ENCODE results near the gene CFAP119. TPM values are rescaled to one million over a fixed set of nuclear protein-coding genes. Genes with fewer than 3 reads are reported as not detected.

CFAP119 gene
- total RNA-seq, 1 donor from 2014 or later = 5.2 TPM

DNA sequence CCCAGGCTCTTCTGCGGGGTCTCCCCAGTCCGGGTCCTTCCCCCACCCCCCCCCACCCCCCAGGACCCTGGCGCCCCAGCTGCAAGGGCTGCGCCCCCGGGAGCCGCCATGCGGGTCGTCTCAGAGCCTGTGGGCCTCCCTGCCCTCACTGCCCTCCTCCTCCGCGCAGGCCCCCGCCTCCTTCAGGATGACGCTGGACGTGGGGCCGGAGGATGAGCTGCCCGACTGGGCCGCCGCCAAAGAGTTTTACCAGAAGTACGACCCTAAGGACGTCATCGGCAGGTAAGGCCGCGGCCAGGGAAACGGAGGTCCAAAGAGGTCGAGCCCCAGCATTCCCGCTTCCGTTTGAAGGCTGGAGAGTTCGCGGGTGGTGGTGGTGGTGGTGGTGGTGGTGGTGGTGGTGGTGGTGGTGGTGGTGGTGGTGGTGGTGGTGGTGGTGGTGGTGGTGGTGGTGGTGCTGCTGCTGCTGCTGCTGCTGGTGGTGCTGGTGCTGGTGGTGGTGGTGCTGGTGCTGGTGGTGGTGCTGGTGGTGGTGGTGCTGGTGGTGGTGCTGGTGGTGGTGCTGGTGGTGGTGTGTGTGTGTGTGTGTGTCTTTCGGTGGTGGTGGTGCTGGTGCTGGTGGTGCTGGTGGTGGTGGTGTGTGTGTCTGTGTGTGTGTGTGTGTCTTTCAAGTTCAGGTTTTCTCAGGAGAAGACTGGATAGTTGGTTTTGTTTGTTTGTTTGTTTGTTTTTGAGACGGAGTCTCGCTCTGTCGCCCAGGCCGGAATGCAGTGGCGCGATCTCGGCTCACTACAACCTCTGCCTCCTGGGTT, 13.0 kb downstream of the CFAP119 start:
- DNase-seq (ENCODE audit: low spot score) = peak; percentile 56
- H3K36me3 Mint-ChIP-seq (ENCODE audit: low read depth, unreplicated experiment) = peaks cover 24% of the 10 kb centered on the region
- no peaks in the 10 kb centered on the region for H3K9me3 Mint-ChIP-seq (ENCODE audit: unreplicated experiment)
- TF ChIP-seq, protein P1, sequence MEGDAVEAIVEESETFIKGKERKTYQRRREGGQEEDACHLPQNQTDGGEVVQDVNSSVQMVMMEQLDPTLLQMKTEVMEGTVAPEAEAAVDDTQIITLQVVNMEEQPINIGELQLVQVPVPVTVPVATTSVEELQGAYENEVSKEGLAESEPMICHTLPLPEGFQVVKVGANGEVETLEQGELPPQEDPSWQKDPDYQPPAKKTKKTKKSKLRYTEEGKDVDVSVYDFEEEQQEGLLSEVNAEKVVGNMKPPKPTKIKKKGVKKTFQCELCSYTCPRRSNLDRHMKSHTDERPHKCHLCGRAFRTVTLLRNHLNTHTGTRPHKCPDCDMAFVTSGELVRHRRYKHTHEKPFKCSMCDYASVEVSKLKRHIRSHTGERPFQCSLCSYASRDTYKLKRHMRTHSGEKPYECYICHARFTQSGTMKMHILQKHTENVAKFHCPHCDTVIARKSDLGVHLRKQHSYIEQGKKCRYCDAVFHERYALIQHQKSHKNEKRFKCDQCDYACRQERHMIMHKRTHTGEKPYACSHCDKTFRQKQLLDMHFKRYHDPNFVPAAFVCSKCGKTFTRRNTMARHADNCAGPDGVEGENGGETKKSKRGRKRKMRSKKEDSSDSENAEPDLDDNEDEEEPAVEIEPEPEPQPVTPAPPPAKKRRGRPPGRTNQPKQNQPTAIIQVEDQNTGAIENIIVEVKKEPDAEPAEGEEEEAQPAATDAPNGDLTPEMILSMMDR (IDR thresholded peaks at IDR 0.05; ENCODE audit: unreplicated experiment) = no peak
- H3K27me3 Mint-ChIP-seq (ENCODE audit: unreplicated experiment) = peaks cover 6% of the 10 kb centered on the region
- peak overlapping the region; percentile 98 for H3K4me3 Mint-ChIP-seq (ENCODE audit: unreplicated experiment)
- H3K4me1 Mint-ChIP-seq (ENCODE audit: unreplicated experiment) = peaks cover 12% of the 10 kb centered on the region
- H3K27ac Mint-ChIP-seq (ENCODE audit: unreplicated experiment) = peak overlapping the region; percentile 67

DNA sequence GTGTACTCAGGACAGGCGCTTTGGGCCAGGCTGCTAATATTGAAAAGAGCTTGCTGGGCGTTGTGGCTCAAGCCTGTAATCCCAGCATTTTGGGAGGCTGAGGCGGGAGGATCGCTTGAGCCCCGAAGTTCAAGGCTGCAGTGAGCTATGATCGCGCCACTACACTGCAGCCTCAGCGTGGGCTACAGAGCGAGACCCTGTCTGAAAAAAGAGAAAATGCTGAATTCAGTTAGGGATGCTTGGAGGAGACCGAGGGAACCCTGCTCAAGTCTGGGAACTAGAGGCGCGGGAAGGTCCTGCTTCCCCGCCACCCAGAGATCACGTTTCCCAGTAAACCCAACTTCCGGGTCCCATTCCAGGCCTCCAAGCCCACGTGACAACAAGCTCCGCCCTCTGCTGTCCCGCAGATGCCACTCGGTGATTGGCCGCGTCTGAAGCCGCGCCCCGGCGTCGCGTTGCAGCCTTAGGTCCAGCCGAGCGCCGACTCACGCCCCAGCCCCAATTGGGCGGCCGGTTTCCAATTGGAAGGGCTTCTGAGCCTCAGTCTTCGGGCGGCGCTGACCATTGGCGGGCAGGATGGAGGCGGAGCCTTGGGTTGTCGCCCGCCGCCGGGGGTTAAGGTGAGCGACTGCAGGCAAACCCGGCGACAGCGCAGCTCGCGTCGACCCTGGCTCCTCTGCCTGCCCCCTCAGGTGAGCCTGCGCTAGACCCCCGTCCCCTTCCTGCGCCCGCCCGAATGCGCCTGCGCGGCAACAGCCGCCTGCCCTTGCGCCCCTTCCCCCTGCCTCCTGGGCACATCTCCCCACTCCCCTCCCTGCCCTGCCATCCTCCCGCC, 13.8 kb downstream of the CFAP119 start, which contains the start of gene PHKG2:
Gene PHKG2 (plus strand): TSS at position 627 of the 835 bp plus-strand sequence. CDS start 396 bp downstream, outside the sequence.
- H3K4me1 Mint-ChIP-seq (ENCODE audit: unreplicated experiment) = peaks cover 12% of the 10 kb centered on the region
- peak within 1 kb of the TSS; percentile 98 for H3K4me3 Mint-ChIP-seq (ENCODE audit: unreplicated experiment)
- peaks cover 26% of the 10 kb centered on the region for H3K36me3 Mint-ChIP-seq (ENCODE audit: low read depth, unreplicated experiment)
- no peaks in the 10 kb centered on the region for H3K9me3 Mint-ChIP-seq (ENCODE audit: unreplicated experiment)
- TF ChIP-seq, protein P1 (IDR thresholded peaks at IDR 0.05; ENCODE audit: unreplicated experiment) = no peak
- peaks cover 6% of the 10 kb centered on the region for H3K27me3 Mint-ChIP-seq (ENCODE audit: unreplicated experiment)
- peak; percentile 98 for DNase-seq (ENCODE audit: low spot score)
- H3K27ac Mint-ChIP-seq (ENCODE audit: unreplicated experiment) = peak within 1 kb of the TSS; percentile 79

DNA sequence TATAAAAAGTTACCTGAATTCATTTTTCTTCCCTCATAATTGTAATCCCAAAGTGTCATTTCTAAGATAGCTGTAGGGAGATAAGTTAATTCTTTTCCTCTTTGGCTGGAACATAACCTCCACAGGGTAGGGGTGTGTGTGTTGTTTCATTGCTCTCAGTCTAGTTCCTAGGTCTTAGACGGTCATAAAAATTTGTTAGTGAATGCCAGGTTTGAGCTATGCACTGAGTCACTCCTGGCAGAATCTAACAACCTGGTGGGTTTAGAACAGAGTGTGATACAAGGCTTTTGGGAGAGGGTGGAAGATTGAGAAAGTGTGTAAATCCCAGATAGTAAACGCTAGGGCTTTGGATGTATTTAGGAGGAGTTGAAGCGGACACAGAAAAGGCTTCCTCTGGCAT, 14.5 kb downstream of the CFAP119 start:
- Mint-ChIP-seq H3K27ac (ENCODE audit: unreplicated experiment) (peak overlapping the region; percentile 79), H3K36me3 (ENCODE audit: low read depth, unreplicated experiment) (peaks cover 27% of the 10 kb centered on the region), H3K9me3 (ENCODE audit: unreplicated experiment) (no peaks in the 10 kb centered on the region), H3K4me1 (ENCODE audit: unreplicated experiment) (peaks cover 12% of the 10 kb centered on the region), H3K4me3 (ENCODE audit: unreplicated experiment) (peak overlapping the region; percentile 88), H3K27me3 (ENCODE audit: unreplicated experiment) (peaks cover 6% of the 10 kb centered on the region)
- TF ChIP-seq, protein P1 (IDR thresholded peaks at IDR 0.05; ENCODE audit: unreplicated experiment) = no peak
- no peak for DNase-seq (ENCODE audit: low spot score)

DNA sequence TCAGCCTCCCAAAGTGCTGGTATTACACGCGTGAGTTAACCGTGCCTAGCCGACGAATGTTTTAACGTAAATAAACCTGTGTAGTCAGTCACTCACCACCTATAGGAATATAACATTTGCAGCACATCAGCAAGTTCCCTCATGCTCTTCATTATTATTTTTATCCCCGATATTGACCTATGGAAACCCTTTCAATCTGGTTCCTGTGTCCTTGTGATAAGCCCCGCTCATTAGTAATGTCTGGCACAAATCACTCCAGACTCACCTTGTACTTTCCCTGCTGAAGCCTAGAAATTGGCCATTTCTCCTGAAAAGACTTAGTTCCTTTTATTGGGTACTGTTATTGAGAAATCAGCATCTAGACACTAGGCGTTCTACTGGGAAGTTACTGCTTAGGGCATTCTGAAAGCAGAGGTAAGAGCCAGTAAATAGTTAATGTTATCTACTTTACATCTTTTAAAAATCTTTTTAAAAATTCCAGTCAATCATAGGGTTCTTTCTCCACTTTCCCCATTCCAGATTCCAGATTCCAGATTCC, 15.2 kb downstream of the CFAP119 start:
- Mint-ChIP-seq H3K4me3 (ENCODE audit: unreplicated experiment) (peak overlapping the region; percentile 88), H3K4me1 (ENCODE audit: unreplicated experiment) (peaks cover 12% of the 10 kb centered on the region), H3K9me3 (ENCODE audit: unreplicated experiment) (no peaks in the 10 kb centered on the region), H3K27ac (ENCODE audit: unreplicated experiment) (no peak overlapping the region), H3K36me3 (ENCODE audit: low read depth, unreplicated experiment) (peaks cover 33% of the 10 kb centered on the region), H3K27me3 (ENCODE audit: unreplicated experiment) (peaks cover 6% of the 10 kb centered on the region)
- no peak for DNase-seq (ENCODE audit: low spot score)
- TF ChIP-seq, protein P1 (IDR thresholded peaks at IDR 0.05; ENCODE audit: unreplicated experiment) = no peak
